Activated naive CD8-positive, alpha-beta T cell (primary cell): ENCODE results near the gene PDHA1.

Experiments used
- H3K27ac Mint-ChIP-seq: one replicate; pipeline ENCODE4 v1.8.0; 2021; ENCODE audit warnings: mixed read lengths
- H3K27me3 Mint-ChIP-seq: one replicate; pipeline ENCODE4 v1.8.0; 2021; ENCODE audit warnings: mixed read lengths
- H3K36me3 Mint-ChIP-seq: one replicate; pipeline ENCODE4 v1.8.0; 2021; ENCODE audit warnings: mixed read lengths
- H3K4me1 Mint-ChIP-seq: one replicate; pipeline ENCODE4 v1.8.0; 2021; ENCODE audit warnings: low read depth, mixed read lengths
- H3K4me3 Mint-ChIP-seq: one replicate; pipeline ENCODE4 v1.8.0; 2021; ENCODE audit warnings: mild to moderate bottlenecking, mixed read lengths
- H3K9me3 Mint-ChIP-seq: one replicate; pipeline ENCODE4 v1.8.0; 2021; ENCODE audit warnings: low read depth, mixed read lengths

PDHA1 gene

DNA sequence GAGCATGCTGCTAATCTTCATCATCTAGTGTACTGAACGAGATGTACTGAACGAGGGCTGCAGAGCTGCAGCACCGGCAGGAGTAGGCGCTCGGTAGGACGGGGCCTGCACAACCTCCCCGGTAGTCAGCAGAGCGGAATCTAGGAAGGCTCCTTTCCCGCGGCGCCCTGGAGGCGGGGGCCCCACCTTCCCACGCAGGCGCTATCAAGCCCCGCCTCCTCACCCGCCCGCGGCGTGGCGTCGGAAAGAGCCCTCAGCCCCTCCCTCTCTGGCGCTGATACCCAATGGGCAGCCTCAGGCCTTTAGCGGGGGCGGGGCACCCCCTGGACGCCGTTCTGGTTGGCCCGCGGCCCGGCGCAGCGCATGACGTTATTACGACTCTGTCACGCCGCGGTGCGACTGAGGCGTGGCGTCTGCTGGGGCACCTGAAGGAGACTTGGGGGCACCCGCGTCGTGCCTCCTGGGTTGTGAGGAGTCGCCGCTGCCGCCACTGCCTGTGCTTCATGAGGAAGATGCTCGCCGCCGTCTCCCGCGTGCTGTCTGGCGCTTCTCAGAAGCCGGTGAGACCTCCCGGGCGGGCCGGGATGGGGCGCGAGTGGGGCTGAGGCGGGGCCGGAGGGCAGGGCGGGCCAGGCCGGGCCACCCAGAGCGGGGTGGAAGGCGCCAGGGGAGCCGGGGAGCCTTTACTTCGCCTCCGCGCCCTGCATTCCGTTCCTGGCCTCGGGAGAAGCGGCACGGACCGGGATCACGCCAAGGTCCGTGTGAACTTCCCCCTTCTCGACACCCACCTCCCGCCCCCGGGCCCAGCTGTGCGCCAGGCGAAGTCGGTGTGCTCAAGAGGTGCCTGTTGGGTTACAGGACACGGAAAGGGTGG, at the start of gene PDHA1:
Gene PDHA1, plus strand, starts transcription at position 393 of the 874 bp plus-strand sequence. Its CDS starts 111 bp downstream, at position 504.
- Mint-ChIP-seq H3K36me3 (no peaks in the 10 kb centered on the region), H3K9me3 (no peaks in the 10 kb centered on the region), H3K27ac (peak within 1 kb of the TSS; percentile 87), H3K4me3 (peak within 1 kb of the TSS; percentile 88), H3K4me1 (peaks cover 20% of the 10 kb centered on the region), H3K27me3 (no peaks in the 10 kb centered on the region)

DNA sequence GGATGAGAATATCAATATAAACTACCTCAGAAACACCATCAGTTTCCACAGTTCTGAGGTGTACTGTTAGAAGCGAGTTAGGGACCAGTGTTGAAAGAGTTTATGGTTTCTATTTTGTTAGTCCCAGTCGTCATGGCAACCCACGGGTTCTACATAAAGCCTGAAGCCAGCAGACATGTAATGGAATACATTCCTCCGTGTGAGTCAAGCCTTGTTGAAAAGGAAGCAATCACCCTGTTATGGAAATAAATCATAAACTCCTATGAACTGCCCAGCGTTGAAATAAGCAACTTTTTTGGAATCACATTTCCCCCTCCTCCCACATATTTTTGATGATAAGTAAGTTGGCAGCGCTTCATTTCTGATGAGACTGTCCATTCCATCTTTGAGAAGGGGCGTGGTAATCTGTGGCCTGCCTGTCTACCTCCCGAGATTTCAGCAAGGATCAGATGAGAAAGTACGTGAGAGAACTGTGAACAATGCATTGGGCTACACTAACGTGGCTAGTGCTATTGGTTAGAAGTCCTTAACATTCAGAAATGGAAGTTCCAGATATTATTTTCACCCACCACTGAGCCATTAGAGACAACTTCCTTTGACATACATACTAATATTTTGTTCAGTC, 40.4 kb upstream of the PDHA1 start:
- Mint-ChIP-seq H3K4me3 (no peak overlapping the region), H3K27ac (no peak overlapping the region)

DNA sequence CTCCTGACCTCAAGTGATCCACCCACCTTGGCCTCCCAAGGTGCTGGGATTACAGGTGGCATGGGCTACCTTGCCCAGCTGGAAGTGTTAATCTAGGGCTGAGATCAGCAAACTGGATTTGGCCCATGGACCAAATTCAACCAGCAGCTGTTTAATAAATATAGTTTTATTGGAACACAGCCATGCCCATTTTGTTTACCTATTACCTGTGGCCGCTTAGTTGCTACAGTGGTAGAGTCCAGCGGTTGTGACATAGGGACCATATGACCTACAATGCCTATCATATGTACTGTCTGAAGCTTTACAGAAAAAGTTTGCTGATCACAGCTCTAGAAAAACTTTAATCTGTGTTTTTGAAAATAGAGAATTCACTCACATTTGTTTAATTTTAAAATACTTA, 17.2 kb upstream of the PDHA1 start:
- H3K36me3 Mint-ChIP-seq, result no peaks in the 10 kb centered on the region
- H3K27me3 Mint-ChIP-seq, result peaks cover 1% of the 10 kb centered on the region
- no peaks in the 10 kb centered on the region for H3K4me1 Mint-ChIP-seq
- H3K9me3 Mint-ChIP-seq, result no peaks in the 10 kb centered on the region
- H3K27ac Mint-ChIP-seq, result no peak overlapping the region
- no peak overlapping the region for H3K4me3 Mint-ChIP-seq

More for the DNA sequence above, 40.4 kb upstream of the PDHA1 start:
- peaks cover 2% of the 10 kb centered on the region for H3K27me3 Mint-ChIP-seq
- H3K4me1 Mint-ChIP-seq, result no peaks in the 10 kb centered on the region
- H3K36me3 Mint-ChIP-seq, result no peaks in the 10 kb centered on the region
- no peaks in the 10 kb centered on the region for H3K9me3 Mint-ChIP-seq

DNA sequence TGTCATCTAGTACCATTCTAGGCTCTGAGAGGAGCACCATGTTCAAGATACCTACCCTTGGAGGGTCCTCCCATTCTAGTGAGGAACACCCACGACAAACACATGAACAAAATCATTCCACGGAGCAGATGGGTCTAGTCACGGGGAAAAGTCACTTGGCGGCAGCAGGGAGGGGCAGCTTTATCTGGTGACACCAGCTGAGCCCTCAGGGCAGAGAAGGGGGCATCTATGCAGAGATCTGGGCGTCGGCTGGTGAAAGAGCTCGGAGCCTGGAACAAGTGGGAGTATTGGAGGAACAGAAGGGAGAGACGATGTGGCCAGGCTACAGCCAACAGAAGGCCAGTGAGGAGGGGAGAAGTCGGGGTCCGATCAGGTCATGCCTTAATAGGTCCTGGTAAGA, 11.9 kb upstream of the PDHA1 start:
- Mint-ChIP-seq H3K4me3 (no peak overlapping the region), H3K4me1 (no peaks in the 10 kb centered on the region), H3K36me3 (no peaks in the 10 kb centered on the region), H3K27me3 (no peaks in the 10 kb centered on the region), H3K9me3 (no peaks in the 10 kb centered on the region), H3K27ac (no peak overlapping the region)

DNA sequence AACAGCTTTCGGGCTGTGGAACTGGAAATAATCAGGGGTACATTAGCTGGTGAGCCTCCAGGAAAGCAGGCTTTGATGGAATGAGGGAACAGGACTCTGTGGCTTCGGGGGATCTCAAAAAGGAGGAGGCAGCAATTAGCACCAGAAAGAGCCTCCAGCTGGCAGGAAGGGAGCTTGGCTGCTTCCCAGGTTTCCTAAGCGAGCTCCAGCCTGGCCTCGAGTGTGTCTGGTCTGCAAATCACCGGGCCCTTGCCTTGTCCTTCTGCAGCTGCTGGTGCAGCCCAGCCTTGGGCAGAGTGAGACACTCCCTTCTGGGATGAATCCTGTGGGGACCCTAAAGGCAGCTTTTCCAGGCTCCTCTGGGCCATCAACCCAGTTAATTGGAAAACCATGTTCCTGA, 10.7 kb upstream of the PDHA1 start:
- Mint-ChIP-seq H3K4me1 (no peaks in the 10 kb centered on the region), H3K27me3 (no peaks in the 10 kb centered on the region), H3K36me3 (no peaks in the 10 kb centered on the region), H3K27ac (no peak overlapping the region), H3K9me3 (no peaks in the 10 kb centered on the region), H3K4me3 (no peak overlapping the region)

DNA sequence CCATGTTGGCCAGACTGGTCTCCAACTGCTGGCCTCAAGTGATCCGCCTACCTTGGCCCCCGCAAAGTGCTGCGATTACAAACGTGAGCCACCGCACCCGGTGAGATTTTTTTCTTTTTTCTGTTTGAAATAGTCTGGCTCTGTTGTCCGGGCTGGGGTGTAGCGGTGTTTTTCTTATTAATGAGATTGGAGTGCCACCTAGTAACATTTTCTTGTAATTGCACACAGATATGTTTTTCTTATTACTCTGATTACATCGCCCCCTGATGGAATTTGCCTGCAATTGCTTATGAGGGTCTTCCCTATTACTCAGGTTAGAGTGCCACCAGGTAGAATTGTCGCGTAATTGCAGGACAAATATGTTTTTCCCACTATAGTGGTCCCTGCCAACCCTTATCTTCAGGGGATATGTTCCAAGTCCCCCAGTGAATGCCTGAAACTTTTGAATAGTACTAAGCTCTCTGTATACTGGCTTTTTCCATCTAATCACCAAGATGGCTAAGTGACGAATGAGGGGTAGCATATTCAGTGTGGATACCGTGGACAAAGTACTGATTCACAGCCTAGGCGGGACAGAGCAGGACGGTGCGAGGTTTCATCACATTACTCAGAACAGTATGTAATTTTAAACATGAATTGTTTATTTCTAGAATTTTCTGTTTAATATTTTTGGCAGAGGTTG, 8.6 kb upstream of the PDHA1 start:
- H3K9me3 Mint-ChIP-seq, result no peaks in the 10 kb centered on the region
- H3K4me3 Mint-ChIP-seq, result no peak overlapping the region
- no peak overlapping the region for H3K27ac Mint-ChIP-seq
- no peaks in the 10 kb centered on the region for H3K27me3 Mint-ChIP-seq
- no peaks in the 10 kb centered on the region for H3K4me1 Mint-ChIP-seq
- H3K36me3 Mint-ChIP-seq, result no peaks in the 10 kb centered on the region

GRCh38 chrX:19342331-19342906, 1.3 kb upstream of the PDHA1 start:
- Mint-ChIP-seq H3K36me3 (no peaks in the 10 kb centered on the region), H3K4me3 (no peak overlapping the region), H3K27me3 (no peaks in the 10 kb centered on the region), H3K4me1 (peaks cover 14% of the 10 kb centered on the region), H3K9me3 (no peaks in the 10 kb centered on the region), H3K27ac (no peak overlapping the region)

DNA sequence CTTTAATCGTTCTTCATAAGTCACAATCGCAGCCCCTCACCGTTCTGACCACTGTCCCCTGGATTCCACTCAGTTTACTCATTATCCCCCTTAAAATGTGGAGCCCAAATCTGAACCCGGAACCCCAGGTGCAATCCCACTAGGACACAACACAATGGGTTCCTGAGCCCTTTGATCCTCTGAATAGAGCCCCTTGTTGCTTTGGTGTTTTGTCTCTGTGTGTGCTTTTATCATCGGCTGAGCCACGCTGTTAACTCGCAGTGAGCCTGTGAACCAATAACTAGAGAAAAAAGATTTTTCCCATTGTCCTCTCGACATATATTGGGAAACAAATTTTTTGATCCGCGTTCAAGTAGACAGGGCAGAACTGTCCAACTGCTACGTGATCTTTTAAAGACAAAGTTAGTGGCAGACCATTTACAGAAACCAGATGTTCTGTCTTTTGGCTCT, 617 bp upstream of the PDHA1 start:
- no peaks in the 10 kb centered on the region for H3K27me3 Mint-ChIP-seq
- H3K36me3 Mint-ChIP-seq, result no peaks in the 10 kb centered on the region
- H3K9me3 Mint-ChIP-seq, result no peaks in the 10 kb centered on the region
- H3K4me3 Mint-ChIP-seq, result peak overlapping the region; percentile 88
- H3K27ac Mint-ChIP-seq, result peak overlapping the region; percentile 73
- peaks cover 20% of the 10 kb centered on the region for H3K4me1 Mint-ChIP-seq

DNA sequence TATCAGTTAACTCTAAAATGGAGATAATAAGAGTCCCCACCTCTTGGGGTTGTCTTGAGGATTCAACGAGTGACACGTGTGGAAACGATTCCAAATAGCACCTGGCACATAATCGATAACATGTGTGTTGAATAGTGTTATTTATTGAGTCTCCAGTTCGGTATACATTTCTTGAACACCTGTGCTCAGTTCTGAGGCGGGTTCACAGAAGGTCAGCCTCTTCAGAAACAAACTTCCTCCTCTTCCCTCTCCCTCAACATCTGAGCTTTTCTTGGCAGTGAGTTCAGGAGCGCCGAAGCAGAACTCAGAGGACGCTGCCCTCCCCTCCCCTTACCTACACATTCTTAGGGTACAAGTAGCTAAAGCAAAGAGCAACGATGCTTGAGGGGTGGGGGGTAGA, 934 bp downstream of the PDHA1 start:
- Mint-ChIP-seq H3K27ac (no peak overlapping the region), H3K9me3 (no peaks in the 10 kb centered on the region), H3K4me1 (peaks cover 21% of the 10 kb centered on the region), H3K4me3 (peak overlapping the region; percentile 88), H3K36me3 (no peaks in the 10 kb centered on the region), H3K27me3 (no peaks in the 10 kb centered on the region)

DNA sequence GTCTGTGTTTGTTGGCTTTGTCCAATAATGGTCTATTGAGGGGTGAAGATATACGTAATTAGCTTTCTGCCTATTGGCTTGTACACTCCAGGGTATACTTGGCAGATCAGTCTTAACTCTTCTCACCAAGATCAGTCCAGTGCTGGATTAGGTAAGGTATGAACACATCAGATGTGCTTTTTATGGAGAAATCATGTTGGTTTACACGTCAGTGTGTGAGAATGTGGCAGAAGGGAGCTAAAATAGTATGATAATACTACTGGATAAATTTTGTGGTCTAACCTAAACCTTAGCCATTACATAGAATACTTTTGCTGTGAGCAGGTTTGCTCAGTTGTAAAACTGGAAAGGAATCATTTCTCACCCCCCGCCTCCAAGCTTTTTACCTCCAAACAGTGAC, 4.2 kb downstream of the PDHA1 start:
- no peak overlapping the region for H3K4me3 Mint-ChIP-seq
- H3K4me1 Mint-ChIP-seq, result peaks cover 34% of the 10 kb centered on the region
- no peaks in the 10 kb centered on the region for H3K9me3 Mint-ChIP-seq
- H3K27ac Mint-ChIP-seq, result no peak overlapping the region
- H3K36me3 Mint-ChIP-seq, result peaks cover 3% of the 10 kb centered on the region
- no peaks in the 10 kb centered on the region for H3K27me3 Mint-ChIP-seq

DNA sequence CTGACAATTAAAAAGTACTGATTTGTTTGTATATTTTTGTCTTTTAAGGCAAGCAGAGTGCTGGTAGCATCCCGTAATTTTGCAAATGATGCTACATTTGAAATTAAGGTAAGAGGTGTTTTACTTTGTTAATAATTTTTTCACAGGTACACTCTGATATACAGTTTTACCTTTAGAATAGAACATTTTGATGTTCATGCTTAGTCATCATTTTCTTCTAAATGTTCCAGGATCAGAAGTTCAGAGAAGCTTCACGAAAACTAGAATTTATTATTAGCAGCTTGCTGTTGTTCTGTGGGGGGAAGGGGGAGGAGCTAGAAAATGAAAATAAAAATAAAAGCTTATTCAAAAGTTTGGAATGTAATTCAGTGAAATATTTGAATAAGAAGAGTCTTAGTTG, 5.5 kb downstream of the PDHA1 start:
- peaks cover 28% of the 10 kb centered on the region for H3K4me1 Mint-ChIP-seq
- H3K4me3 Mint-ChIP-seq, result no peak overlapping the region
- H3K36me3 Mint-ChIP-seq, result peaks cover 3% of the 10 kb centered on the region
- no peaks in the 10 kb centered on the region for H3K9me3 Mint-ChIP-seq
- no peaks in the 10 kb centered on the region for H3K27me3 Mint-ChIP-seq
- H3K27ac Mint-ChIP-seq, result no peak overlapping the region

DNA sequence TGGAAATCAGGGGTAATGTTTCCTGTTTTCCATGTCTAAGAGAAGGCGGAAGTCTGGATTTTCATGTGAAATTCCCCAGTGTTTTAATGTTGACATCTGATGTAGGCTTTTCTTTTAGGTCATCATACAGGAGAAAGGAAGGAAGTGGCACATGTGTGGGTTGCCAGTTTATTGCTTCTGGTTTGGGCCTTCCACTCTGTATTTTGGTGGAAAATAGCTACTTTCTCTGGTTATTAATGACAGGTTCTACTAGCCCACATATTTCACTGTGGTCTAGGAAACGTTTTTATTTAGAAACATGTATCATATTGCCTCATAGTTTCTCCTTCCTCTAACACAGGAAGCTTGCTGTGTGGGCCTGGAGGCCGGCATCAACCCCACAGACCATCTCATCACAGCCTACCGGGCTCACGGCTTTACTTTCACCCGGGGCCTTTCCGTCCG, 7.2 kb downstream of the PDHA1 start:
- H3K27me3 Mint-ChIP-seq, result no peaks in the 10 kb centered on the region
- peak overlapping the region; percentile 38 for H3K4me3 Mint-ChIP-seq
- H3K9me3 Mint-ChIP-seq, result no peaks in the 10 kb centered on the region
- peak overlapping the region; percentile 75 for H3K27ac Mint-ChIP-seq
- H3K4me1 Mint-ChIP-seq, result peaks cover 25% of the 10 kb centered on the region
- peaks cover 3% of the 10 kb centered on the region for H3K36me3 Mint-ChIP-seq

DNA sequence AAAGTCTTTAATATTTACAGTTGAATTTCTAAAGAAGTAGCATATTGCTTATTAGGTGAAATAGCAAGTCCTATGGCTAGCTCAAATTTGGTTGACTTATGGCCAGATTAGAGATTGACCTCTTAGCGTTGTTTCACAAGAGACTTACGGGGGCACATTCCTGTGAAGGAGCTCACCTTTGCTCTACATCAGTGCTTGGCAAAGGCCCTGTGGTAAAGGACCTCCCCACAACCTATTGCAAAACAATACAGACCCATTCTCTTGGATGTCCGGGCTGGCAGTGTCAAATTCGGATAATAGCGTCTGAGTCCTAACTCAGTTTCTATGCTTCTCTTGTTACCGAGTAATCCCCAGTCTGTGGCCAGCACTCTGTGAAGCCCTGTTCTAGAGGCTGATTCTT, 10.9 kb downstream of the PDHA1 start:
- H3K36me3 Mint-ChIP-seq, result peaks cover 3% of the 10 kb centered on the region
- no peak overlapping the region for H3K27ac Mint-ChIP-seq
- H3K4me1 Mint-ChIP-seq, result peaks cover 13% of the 10 kb centered on the region
- no peaks in the 10 kb centered on the region for H3K9me3 Mint-ChIP-seq
- H3K27me3 Mint-ChIP-seq, result no peaks in the 10 kb centered on the region
- no peak overlapping the region for H3K4me3 Mint-ChIP-seq

DNA sequence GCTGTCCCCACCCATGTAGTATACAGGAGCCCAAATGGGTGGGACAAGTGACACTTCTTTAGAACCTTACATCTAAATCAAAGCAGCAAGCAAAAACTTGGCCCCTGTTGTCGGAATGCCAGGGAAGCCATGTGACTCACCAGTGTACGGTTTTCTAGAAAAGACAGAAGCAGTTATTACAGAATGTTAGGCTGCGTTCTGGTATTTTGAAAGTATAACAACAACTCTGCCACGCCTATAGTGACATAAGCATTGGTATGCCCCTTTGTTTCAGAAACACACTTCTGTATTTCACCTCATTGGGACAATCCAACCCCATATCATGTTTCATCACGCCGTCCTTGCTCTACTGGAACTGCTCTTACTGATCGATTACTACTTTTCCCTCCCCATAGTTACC, 14.8 kb downstream of the PDHA1 start:
- H3K4me1 Mint-ChIP-seq, result no peaks in the 10 kb centered on the region
- no peaks in the 10 kb centered on the region for H3K9me3 Mint-ChIP-seq
- no peak overlapping the region for H3K4me3 Mint-ChIP-seq
- no peak overlapping the region for H3K27ac Mint-ChIP-seq
- no peaks in the 10 kb centered on the region for H3K36me3 Mint-ChIP-seq
- H3K27me3 Mint-ChIP-seq, result no peaks in the 10 kb centered on the region

- H3K4me3 Mint-ChIP-seq, result no peak overlapping the region
- no peaks in the 10 kb centered on the region for H3K4me1 Mint-ChIP-seq
- no peaks in the 10 kb centered on the region for H3K9me3 Mint-ChIP-seq
- no peaks in the 10 kb centered on the region for H3K36me3 Mint-ChIP-seq
- no peaks in the 10 kb centered on the region for H3K27me3 Mint-ChIP-seq
- no peak overlapping the region for H3K27ac Mint-ChIP-seq
These were observed 17.2 kb downstream of the PDHA1 start for GRCh38 chrX:19360903-19361302.
